SJSA1 (cell line): ENCODE measurements around the gene JKAMP. TPM values are rescaled to one million over a fixed set of nuclear protein-coding genes. Genes with fewer than 3 reads are reported as not detected.

ENCODE experiments used
- DNase-seq, 2 experiments: peaks; one replicate each; pipeline ENCODE4 v3.0.0-alpha.2; 2015 to 2020; ENCODE audit warnings: low spot score in 2 of 2, low read depth in 1 of 2
- H3K27ac ChIP-seq: fragments of 250-450 bp; sonication (Bioruptor Pico); 2 replicates; pipeline ENCODE4 v1.5.1; 2020; ENCODE audit warnings: mild to moderate bottlenecking, moderate library complexity
- H3K27me3 ChIP-seq: fragments of 250-450 bp; sonication (Bioruptor Pico); replicated peaks from 2 replicates; pipeline ENCODE4 v1.5.1; 2020; ENCODE audit warnings: mild to moderate bottlenecking, moderate library complexity
- H3K36me3 ChIP-seq: fragments of 250-450 bp; sonication (Bioruptor Pico); 2 replicates; pipeline ENCODE4 v1.5.1; 2020; ENCODE audit warnings: mild to moderate bottlenecking
- H3K4me1 ChIP-seq: fragments of 250-450 bp; sonication (Bioruptor Pico); replicated peaks from 2 replicates; pipeline ENCODE4 v1.6.1; 2021; ENCODE audit warnings: mild to moderate bottlenecking
- H3K4me3 ChIP-seq: fragments of 250-450 bp; sonication (Bioruptor Pico); 2 replicates; pipeline ENCODE4 v1.5.1; 2020; ENCODE audit warnings: mild to moderate bottlenecking
- H3K9me3 ChIP-seq: fragments of 250-450 bp; sonication (Bioruptor Pico); replicated peaks from 2 replicates; pipeline ENCODE4 v1.5.1; 2020; ENCODE audit warnings: mild to moderate bottlenecking
- total RNA-seq: library from RNA; depleted of rRNA; stranded (reverse); fragments of >200 nt; shearing (Covaris generic); gene quantifications from 2 replicates; pipeline ENCODE4 v1.2.3, GENCODE V29; 2014

The JKAMP gene
- total RNA-seq, 1 experiment from 2014 or later: 112 TPM

GRCh38 chr14:59490756-59491155 is 6.4 kb downstream of the JKAMP start:
- Histone ChIP-seq H3K4me3 (no peak overlapping the region), H3K9me3 (no peaks in the 10 kb centered on the region; the same call in 1 of the 2 replicates), H3K27ac (no peak overlapping the region), H3K27me3 (no peaks in the 10 kb centered on the region), H3K4me1 (peaks cover 6% of the 10 kb centered on the region; the same call in 1 of the 2 replicates), H3K36me3 (peaks cover 78% of the 10 kb centered on the region)
- DNase-seq: no peak

GRCh38 chr14:59492384-59492783 is 8.1 kb downstream of the JKAMP start:
- no peak for DNase-seq
- no peak overlapping the region for H3K4me3 ChIP-seq
- H3K4me1 ChIP-seq: 0 out of 2 replicates have a peak, but pooled peaks cover 3% of the 10 kb centered on the region
- H3K36me3 ChIP-seq: peaks cover 81% of the 10 kb centered on the region
- H3K27me3 ChIP-seq: no peaks in the 10 kb centered on the region
- no peak overlapping the region for H3K27ac ChIP-seq
- no peaks in the 10 kb centered on the region; the same call in 1 of the 2 replicates for H3K9me3 ChIP-seq

GRCh38 chr14:59500732-59501131 is 16.4 kb downstream of the JKAMP start:
- no peaks in the 10 kb centered on the region for H3K4me1 ChIP-seq
- H3K27me3 ChIP-seq: no peaks in the 10 kb centered on the region; the same call in 1 of the 2 replicates
- no peak for DNase-seq
- H3K4me3 ChIP-seq: no peak overlapping the region
- no peaks in the 10 kb centered on the region for H3K9me3 ChIP-seq
- H3K36me3 ChIP-seq: peaks cover 39% of the 10 kb centered on the region
- H3K27ac ChIP-seq: no peak overlapping the region

- DNase-seq: no peak
- Histone ChIP-seq H3K27ac (no peak overlapping the region), H3K27me3 (no peaks in the 10 kb centered on the region; the same call in 1 of the 2 replicates), H3K4me3 (no peak overlapping the region), H3K4me1 (no peaks in the 10 kb centered on the region), H3K36me3 (peaks cover 27% of the 10 kb centered on the region), H3K9me3 (no peaks in the 10 kb centered on the region)
Measured at GRCh38 chr14:59503256-59503655, 18.9 kb downstream of the JKAMP start.

GRCh38 chr14:59507063-59507751 is 22.9 kb downstream of the JKAMP start:
- Histone ChIP-seq H3K4me3 (no peak overlapping the region), H3K9me3 (no peaks in the 10 kb centered on the region), H3K36me3 (peaks cover 16% of the 10 kb centered on the region), H3K27ac (no peak overlapping the region), H3K4me1 (no peaks in the 10 kb centered on the region), H3K27me3 (no peaks in the 10 kb centered on the region; the same call in 1 of the 2 replicates)
- peak; percentile 28 to 51 for DNase-seq

- H3K4me3 ChIP-seq: no peak overlapping the region
- no peaks in the 10 kb centered on the region for H3K4me1 ChIP-seq
- no peaks in the 10 kb centered on the region for H3K9me3 ChIP-seq
- H3K27ac ChIP-seq: no peak overlapping the region
- no peak for DNase-seq
- peaks cover 13% of the 10 kb centered on the region for H3K36me3 ChIP-seq
- no peaks in the 10 kb centered on the region; the same call in 1 of the 2 replicates for H3K27me3 ChIP-seq
Measured at GRCh38 chr14:59507752-59508103, 23.4 kb downstream of the JKAMP start.

GRCh38 chr14:59509101-59509500 is 24.8 kb downstream of the JKAMP start:
- H3K27me3 ChIP-seq: no peaks in the 10 kb centered on the region; the same call in 1 of the 2 replicates
- H3K4me3 ChIP-seq: no peak overlapping the region
- H3K9me3 ChIP-seq: no peaks in the 10 kb centered on the region
- no peak overlapping the region for H3K27ac ChIP-seq
- H3K36me3 ChIP-seq: peaks cover 5% of the 10 kb centered on the region
- DNase-seq: no peak
- no peaks in the 10 kb centered on the region for H3K4me1 ChIP-seq

GRCh38 chr14:59510001-59510400 is 25.7 kb downstream of the JKAMP start:
- H3K9me3 ChIP-seq: no peaks in the 10 kb centered on the region
- H3K4me1 ChIP-seq: no peaks in the 10 kb centered on the region
- no peaks in the 10 kb centered on the region for H3K27me3 ChIP-seq
- H3K27ac ChIP-seq: no peak overlapping the region
- DNase-seq: no peak
- H3K36me3 ChIP-seq: no peaks in the 10 kb centered on the region; the same call in 1 of the 2 replicates
- H3K4me3 ChIP-seq: no peak overlapping the region

- H3K27me3 ChIP-seq: no peaks in the 10 kb centered on the region
- H3K27ac ChIP-seq: no peak overlapping the region
- no peaks in the 10 kb centered on the region for H3K36me3 ChIP-seq
- no peaks in the 10 kb centered on the region for H3K4me1 ChIP-seq
- no peak for DNase-seq
- no peak overlapping the region for H3K4me3 ChIP-seq
- H3K9me3 ChIP-seq: no peaks in the 10 kb centered on the region
Measured at GRCh38 chr14:59510966-59511365, 26.6 kb downstream of the JKAMP start.

- Histone ChIP-seq H3K27me3 (no peaks in the 10 kb centered on the region), H3K27ac (no peak overlapping the region), H3K4me3 (no peak overlapping the region), H3K9me3 (no peaks in the 10 kb centered on the region), H3K4me1 (no peaks in the 10 kb centered on the region), H3K36me3 (no peaks in the 10 kb centered on the region)
- DNase-seq: no peak
Measured at GRCh38 chr14:59511916-59512575, 27.7 kb downstream of the JKAMP start.

- no peaks in the 10 kb centered on the region for H3K36me3 ChIP-seq
- H3K27ac ChIP-seq: no peak overlapping the region
- H3K9me3 ChIP-seq: no peaks in the 10 kb centered on the region
- no peak overlapping the region for H3K4me3 ChIP-seq
- no peaks in the 10 kb centered on the region for H3K4me1 ChIP-seq
- DNase-seq: no peak
- no peaks in the 10 kb centered on the region for H3K27me3 ChIP-seq
Measured at GRCh38 chr14:59520224-59520623, 35.9 kb downstream of the JKAMP start.

GRCh38 chr14:59529189-59529588 is 44.9 kb downstream of the JKAMP start:
- no peak for DNase-seq
- H3K27ac ChIP-seq: no peak overlapping the region
- H3K27me3 ChIP-seq: no peaks in the 10 kb centered on the region
- no peaks in the 10 kb centered on the region for H3K9me3 ChIP-seq
- no peak overlapping the region for H3K4me3 ChIP-seq
- no peaks in the 10 kb centered on the region for H3K36me3 ChIP-seq
- H3K4me1 ChIP-seq: no peaks in the 10 kb centered on the region

GRCh38 chr14:59530349-59530748 is 46.0 kb downstream of the JKAMP start:
- H3K27ac ChIP-seq: no peak overlapping the region
- H3K4me1 ChIP-seq: no peaks in the 10 kb centered on the region
- no peaks in the 10 kb centered on the region for H3K36me3 ChIP-seq
- no peak for DNase-seq
- no peaks in the 10 kb centered on the region for H3K27me3 ChIP-seq
- no peaks in the 10 kb centered on the region for H3K9me3 ChIP-seq
- H3K4me3 ChIP-seq: no peak overlapping the region

- no peak for DNase-seq
- Histone ChIP-seq H3K36me3 (no peaks in the 10 kb centered on the region), H3K9me3 (no peaks in the 10 kb centered on the region), H3K27ac (no peak overlapping the region), H3K27me3 (no peaks in the 10 kb centered on the region), H3K4me1 (no peaks in the 10 kb centered on the region), H3K4me3 (no peak overlapping the region)
Measured at GRCh38 chr14:59532419-59532818, 48.1 kb downstream of the JKAMP start.
